SK-N-SH treated with all-trans-retinoic acid at 6 μM for 48 hours (cell line): ENCODE results near the gene IL9.

Source experiments
- CSDC2 ChIP-seq: fragments of 250-450 bp; sonication (Bioruptor Pico); IDR thresholded peaks from 2 replicates; pipeline ENCODE4 v1.5.0; 2020; ENCODE audit warnings: mild to moderate bottlenecking, moderate library complexity
- GLIS3 ChIP-seq: fragments of 250-450 bp; sonication (Bioruptor Pico); IDR thresholded peaks from 2 replicates; pipeline ENCODE4 v1.5.0; 2020; ENCODE audit warnings: mild to moderate bottlenecking, moderate library complexity
- PATZ1 ChIP-seq: fragments of 250-450 bp; sonication (Bioruptor Pico); IDR thresholded peaks from 2 replicates; pipeline ENCODE4 v1.8.0; 2020; ENCODE audit warnings: mild to moderate bottlenecking, moderate library complexity, borderline replicate concordance

- no peak for TF ChIP-seq CSDC2
- TF ChIP-seq PATZ1 (CRISPR knock-in tag), result no peak
- no peak for TF ChIP-seq GLIS3
Observed at GRCh38 chr5:135890296-135890695, 5.3 kb downstream of the IL9 start.
